Measurements from ENCODE around the gene LRRC43.
"Not testable (repeated sequence)": the region's sequence is repeated elsewhere in the genome, so short reads cannot be mapped to it uniquely, and the experiment has no call there.

LRRC43 gene

GRCh38 chr12:122200541-122201175 lies 17.7 kb downstream of the LRRC43 start:
- H3K4me3 ChIP-seq (replicated peaks; ENCODE audit: low read depth, low read length): no peak overlapping the region
- peak; percentile 3 for TF ChIP-seq CTCF (IDR thresholded peaks at IDR 0.05; ENCODE audit: low read depth, low read length, missing control alignments)
- no peak for DNase-seq (ENCODE audit: extremely low read depth, low read depth)

GRCh38 chr12:122201381-122201780 lies 18.5 kb downstream of the LRRC43 start:
- DNase-seq (ENCODE audit: extremely low read depth, low read depth): no peak
- no peak for TF ChIP-seq CTCF (IDR thresholded peaks at IDR 0.05; ENCODE audit: low read depth, low read length, missing control alignments)
- H3K4me3 ChIP-seq (replicated peaks; ENCODE audit: low read depth, low read length): no peak overlapping the region

GRCh38 chr12:122202017-122202416 lies 19.1 kb downstream of the LRRC43 start:
- TF ChIP-seq CTCF (IDR thresholded peaks at IDR 0.05; ENCODE audit: low read depth, low read length, missing control alignments): no peak
- no peak overlapping the region for H3K4me3 ChIP-seq (replicated peaks; ENCODE audit: low read depth, low read length)
- no peak for DNase-seq (ENCODE audit: extremely low read depth, low read depth)

- peak overlapping the region; percentile 45 for H3K4me3 ChIP-seq (replicated peaks; ENCODE audit: low read depth, low read length)
- not testable (repeated sequence) for DNase-seq (ENCODE audit: extremely low read depth, low read depth)
These were observed 19.9 kb downstream of the LRRC43 start for GRCh38 chr12:122202811-122203210.

GRCh38 chr12:122203301-122204166 lies 20.6 kb downstream of the LRRC43 start, which contains the start of gene B3GNT4:
Gene B3GNT4, plus strand, starts transcription at chr12:122203709. Its CDS starts 910 bp downstream, at chr12:122204619.
- DNase-seq (ENCODE audit: extremely low read depth, low read depth): no peak
- TF ChIP-seq CTCF (IDR thresholded peaks at IDR 0.05; ENCODE audit: low read depth, low read length, missing control alignments): no peak
- H3K4me3 ChIP-seq (replicated peaks; ENCODE audit: low read depth, low read length): peak within 1 kb of the TSS; percentile 45

GRCh38 chr12:122204167-122205052 lies 21.5 kb downstream of the LRRC43 start:
- TF ChIP-seq CTCF (IDR thresholded peaks at IDR 0.05; ENCODE audit: low read depth, low read length, missing control alignments): no peak
- H3K4me3 ChIP-seq (replicated peaks; ENCODE audit: low read depth, low read length): peak overlapping the region; percentile 45
- DNase-seq (ENCODE audit: extremely low read depth, low read depth): no peak

Data from HFF-Myc (cell line).